HEK293 (cell line): ENCODE data around the gene SUN3.

Experiments used
- CTCF ChIA-PET: fragments of 350-600 bp; formaldehyde crosslinking; extraction: SDS; loops from one replicate; lab custom pipeline; 2021; ENCODE audit warnings: antibody characterized with exemption; lab: Yijun Ruan, JAX
- POLR2A ChIA-PET: fragments of 300-600 bp; formaldehyde crosslinking; extraction: SDS; loops from one replicate; lab custom pipeline; 2020; ENCODE audit warnings: antibody characterized with exemption, inconsistent platforms; lab: Yijun Ruan, JAX
- H3K27ac ChIP-seq: fragments of 200-500 bp; sonication (Bioruptor generic); 2 replicates; pipeline ENCODE4 v1.5.1; 2014; ENCODE audit warnings: low read depth, low read length, control low read depth, inconsistent platforms; ENCODE audit errors: extremely low read depth
- H3K36me3 ChIP-seq, 2 experiments: fragments of 200-500 bp in 1 of 2; sonication (Bioruptor generic) in 1 of 2; 1 replicate in 1 of 2; 2 replicates in 1 of 2; pipeline ENCODE4 v1.5.1; 2014 to 2017; ENCODE audit warnings: inconsistent platforms in 2 of 2, low read length in 2 of 2; ENCODE audit not compliant: control insufficient read depth in 2 of 2, insufficient read depth in 1 of 2
- H3K4me1 ChIP-seq: fragments of 200-500 bp; sonication (Bioruptor generic); 2 replicates; pipeline ENCODE4 v1.5.1; 2014; ENCODE audit warnings: mild to moderate bottlenecking, low read length, inconsistent platforms; ENCODE audit not compliant: control insufficient read depth, insufficient read depth
- H3K4me3 ChIP-seq: 2 replicates; pipeline ENCODE4 v1.5.1; 2011; ENCODE audit warnings: low read depth, mild to moderate bottlenecking, control low read depth, low read length, moderate library complexity
- H3K9me3 ChIP-seq: fragments of 200-500 bp; sonication (Bioruptor generic); 2 replicates; pipeline ENCODE4 v1.5.1; 2014; ENCODE audit warnings: low read depth, low read length, inconsistent platforms; ENCODE audit not compliant: control insufficient read depth, insufficient read depth
- CTCF ChIP-seq: fragments of 450-650 bp; formaldehyde crosslinking; IDR thresholded peaks from 2 replicates; pipeline ENCODE4 v1.5.1; 2016; ENCODE audit warnings: missing biosample characterization, missing genetic modification characterization
- EGR2 ChIP-seq: fragments of 450-650 bp; formaldehyde crosslinking; IDR thresholded peaks from 2 replicates; pipeline ENCODE4 v1.5.1; 2016; ENCODE audit warnings: low read depth, missing biosample characterization, missing genetic modification characterization
- GLI4 ChIP-seq: fragments of 450-650 bp; formaldehyde crosslinking; IDR thresholded peaks from 2 replicates; pipeline ENCODE4 v1.5.1; 2016; ENCODE audit warnings: missing biosample characterization, missing genetic modification characterization
- KLF16 ChIP-seq: fragments of 450-650 bp; formaldehyde crosslinking; IDR thresholded peaks from 2 replicates; pipeline ENCODE4 v1.5.1; 2017; ENCODE audit warnings: missing biosample characterization, missing genetic modification characterization
- KLF9 ChIP-seq: fragments of 450-650 bp; formaldehyde crosslinking; IDR thresholded peaks from 2 replicates; pipeline ENCODE4 v1.5.1; 2016; ENCODE audit warnings: missing biosample characterization, missing genetic modification characterization, low read depth
- OSR2 ChIP-seq: fragments of 450-650 bp; formaldehyde crosslinking; IDR thresholded peaks from 2 replicates; pipeline ENCODE4 v1.5.1; 2016; ENCODE audit warnings: missing biosample characterization, missing genetic modification characterization
- PATZ1 ChIP-seq: fragments of 450-650 bp; formaldehyde crosslinking; IDR thresholded peaks from 2 replicates; pipeline ENCODE4 v1.5.1; 2016; ENCODE audit warnings: missing biosample characterization, missing genetic modification characterization
- SP2 ChIP-seq: fragments of 450-650 bp; formaldehyde crosslinking; IDR thresholded peaks from 2 replicates; pipeline ENCODE4 v1.5.1; 2016; ENCODE audit warnings: missing biosample characterization, missing genetic modification characterization
- ZBTB11 ChIP-seq: fragments of 450-650 bp; formaldehyde crosslinking; conservative IDR thresholded peaks from 2 replicates; pipeline ENCODE4 v1.5.1; 2016; ENCODE audit warnings: low read depth, missing biosample characterization, missing genetic modification characterization
- ZBTB6 ChIP-seq: fragments of 450-650 bp; formaldehyde crosslinking; IDR thresholded peaks from 2 replicates; pipeline ENCODE4 v1.5.1; 2017; ENCODE audit warnings: missing biosample characterization, missing genetic modification characterization
- ZBTB8A ChIP-seq: fragments of 450-650 bp; formaldehyde crosslinking; IDR thresholded peaks from 2 replicates; pipeline ENCODE4 v1.5.1; 2016; ENCODE audit warnings: missing biosample characterization, missing genetic modification characterization
- ZIC2 ChIP-seq: fragments of 450-650 bp; formaldehyde crosslinking; IDR thresholded peaks from 2 replicates; pipeline ENCODE4 v1.5.1; 2016; ENCODE audit warnings: missing biosample characterization, missing genetic modification characterization
- ZNF121 ChIP-seq: fragments of 450-650 bp; formaldehyde crosslinking; IDR thresholded peaks from 2 replicates; pipeline ENCODE4 v1.5.1; 2016; ENCODE audit warnings: missing biosample characterization, missing genetic modification characterization
- ZNF169 ChIP-seq: fragments of 450-650 bp; formaldehyde crosslinking; IDR thresholded peaks from 2 replicates; pipeline ENCODE4 v1.5.1; 2016; ENCODE audit warnings: missing biosample characterization, missing genetic modification characterization
- ZNF391 ChIP-seq: fragments of 450-650 bp; formaldehyde crosslinking; IDR thresholded peaks from 2 replicates; pipeline ENCODE4 v1.5.1; 2016; ENCODE audit warnings: low read depth, missing biosample characterization, missing genetic modification characterization, borderline replicate concordance
- ZNF398 ChIP-seq: fragments of 450-650 bp; formaldehyde crosslinking; IDR thresholded peaks from 2 replicates; pipeline ENCODE4 v1.5.1; 2017; ENCODE audit warnings: missing biosample characterization, missing genetic modification characterization
- ZNF473 ChIP-seq: fragments of 450-650 bp; formaldehyde crosslinking; IDR thresholded peaks from 2 replicates; pipeline ENCODE4 v1.5.1; 2017; ENCODE audit warnings: missing biosample characterization, missing genetic modification characterization
- ZNF488 ChIP-seq: fragments of 450-650 bp; formaldehyde crosslinking; IDR thresholded peaks from 2 replicates; pipeline ENCODE4 v1.5.1; 2016; ENCODE audit warnings: missing biosample characterization, missing genetic modification characterization
- ZNF514 ChIP-seq: fragments of 450-650 bp; formaldehyde crosslinking; IDR thresholded peaks from 2 replicates; pipeline ENCODE4 v1.5.1; 2016; ENCODE audit warnings: missing biosample characterization, missing genetic modification characterization
- ZNF555 ChIP-seq: fragments of 450-650 bp; formaldehyde crosslinking; conservative IDR thresholded peaks from 2 replicates; pipeline ENCODE4 v1.5.1; 2017; ENCODE audit warnings: missing biosample characterization, mild to moderate bottlenecking, missing genetic modification characterization, inconsistent platforms
- ZNF610 ChIP-seq: fragments of 450-650 bp; formaldehyde crosslinking; IDR thresholded peaks from 2 replicates; pipeline ENCODE4 v1.5.1; 2016; ENCODE audit warnings: missing biosample characterization, missing genetic modification characterization, borderline replicate concordance

The SUN3 gene

GRCh38 chr7:47992446-47992845, 36.5 kb downstream of the SUN3 start:
- no peaks in the 10 kb centered on the region for H3K4me1 ChIP-seq
- TF ChIP-seq ZNF473 (no peak), ZNF610 (tag by site-specific recombination) (no peak), ZNF121 (no peak), ZBTB8A (tag by site-specific recombination) (no peak), ZNF488 (tag by site-specific recombination) (no peak), ZNF169 (tag by site-specific recombination) (no peak), OSR2 (tag by site-specific recombination) (no peak), GLI4 (tag by site-specific recombination) (no peak), ZBTB6 (tag by site-specific recombination) (no peak)
- H3K36me3 ChIP-seq, result no peaks in the 10 kb centered on the region
- POLR2A ChIA-PET, result interaction anchor here (1.0 to 1.5 kb wide), 3 partner anchors 96 to 118 kb away, joined by 3 to 13 read pairs (median 11); partner anchors contain the start of gene UPP1
- H3K27ac ChIP-seq, result no peak overlapping the region
- H3K4me3 ChIP-seq, result no peak overlapping the region
- CTCF ChIA-PET, result interaction anchor here (0.5 to 4.9 kb wide), 12 partner anchors 10 to 614 kb away, joined by 3 to 88 read pairs (median 6); partner anchors contain the start of gene UPP1
- no peaks in the 10 kb centered on the region for H3K9me3 ChIP-seq

GRCh38 chr7:47991741-47992311, 37.1 kb downstream of the SUN3 start:
- POLR2A ChIA-PET, result interaction anchor here (1.0 to 1.5 kb wide), 3 partner anchors 97 to 118 kb away, joined by 3 to 13 read pairs (median 11); partner anchors contain the start of gene UPP1
- no peaks in the 10 kb centered on the region for H3K36me3 ChIP-seq
- TF ChIP-seq ZIC2 (tag by site-specific recombination), result peak; percentile 28
- TF ChIP-seq KLF16 (tag by site-specific recombination), result 0 out of 2 replicates have a peak, but pooled peaks have one; percentile 25
- TF ChIP-seq ZNF391 (tag by site-specific recombination), result no peak
- TF ChIP-seq ZNF514 (tag by site-specific recombination), result no peak
- TF ChIP-seq CTCF (tag by site-specific recombination), result peak; percentile 59
- peak; percentile 31; the same call in 1 of the 2 replicates for TF ChIP-seq PATZ1 (tag by site-specific recombination)
- TF ChIP-seq ZBTB11 (tag by site-specific recombination), result peak; percentile 30; the same call in 1 of the 2 replicates
- no peak for TF ChIP-seq ZNF555 (tag by site-specific recombination)
- peak; percentile 73 for TF ChIP-seq ZNF398
- peak; percentile 74 for TF ChIP-seq EGR2 (tag by site-specific recombination)
- 0 out of 2 replicates have a peak, but pooled peaks have one; percentile 32 for TF ChIP-seq KLF9
- peak; percentile 19; the same call in 1 of the 2 replicates for TF ChIP-seq SP2 (tag by site-specific recombination)

More at GRCh38 chr7:47991741-47992311, 37.1 kb downstream of the SUN3 start:
- Histone ChIP-seq H3K9me3 (no peaks in the 10 kb centered on the region), H3K27ac (no peak overlapping the region), H3K4me3 (peak overlapping the region; percentile 18), H3K4me1 (no peaks in the 10 kb centered on the region)
- CTCF ChIA-PET, result interaction anchor here (0.5 to 4.9 kb wide), 21 partner anchors 9 to 1785 kb away, joined by 3 to 88 read pairs (median 4); partner anchors contain the start of gene UPP1
